ENCODE measurements around the gene NHEJ1. TPM values are rescaled to one million over a fixed set of nuclear protein-coding genes. Genes with fewer than 3 reads are reported as not detected.

Gene NHEJ1
- total RNA-seq, 1 experiment from 2014 or later, result 21.7 TPM

- no peak for DNase-seq
- no peaks in the 10 kb centered on the region for H3K9me3 ChIP-seq (replicated peaks)
- H3K4me3 ChIP-seq, result no peak overlapping the region
- H3K4me1 ChIP-seq, result no peaks in the 10 kb centered on the region
- no peak overlapping the region for H3K27ac ChIP-seq
- no peaks in the 10 kb centered on the region for H3K36me3 ChIP-seq
- H3K27me3 ChIP-seq, result 0 out of 2 replicates have a peak, but pooled peaks cover 6% of the 10 kb centered on the region
These were observed 122.7 kb downstream of the NHEJ1 start for GRCh38 chr2:219037783-219038499.

DNA sequence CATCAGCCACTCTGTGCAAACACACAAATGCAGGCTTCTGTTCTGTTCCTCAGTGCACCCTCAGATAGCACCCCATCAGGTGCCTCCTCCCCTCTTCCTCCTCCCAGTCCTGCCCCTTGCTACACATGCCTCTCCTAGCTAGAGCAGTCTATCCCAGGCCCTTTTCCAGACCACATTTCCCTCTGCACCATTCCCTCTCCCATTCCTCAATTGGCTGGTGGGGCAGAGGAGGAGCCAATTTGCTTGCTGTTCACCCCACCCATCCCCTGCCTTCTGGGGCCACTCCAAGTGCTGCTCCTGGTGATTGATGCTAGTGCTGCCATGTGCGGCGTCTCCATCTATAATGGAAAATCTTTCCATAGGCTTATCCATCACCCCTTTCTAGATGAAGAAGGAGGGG is 124.7 kb downstream of the NHEJ1 start:
- Histone ChIP-seq H3K36me3 (no peaks in the 10 kb centered on the region), H3K4me1 (no peaks in the 10 kb centered on the region), H3K9me3 (replicated peaks) (no peaks in the 10 kb centered on the region), H3K4me3 (no peak overlapping the region), H3K27ac (no peak overlapping the region), H3K27me3 (0 out of 2 replicates have a peak, but pooled peaks cover 3% of the 10 kb centered on the region)
- no peak for DNase-seq

- no peak for DNase-seq
- Histone ChIP-seq H3K27ac (no peak overlapping the region), H3K27me3 (peaks cover 7% of the 10 kb centered on the region), H3K4me1 (no peaks in the 10 kb centered on the region), H3K36me3 (no peaks in the 10 kb centered on the region), H3K9me3 (replicated peaks) (no peaks in the 10 kb centered on the region), H3K4me3 (no peak overlapping the region)
These were observed 125.8 kb downstream of the NHEJ1 start for GRCh38 chr2:219034823-219035222.

- no peak overlapping the region for H3K4me3 ChIP-seq
- DNase-seq, result no peak
- no peaks in the 10 kb centered on the region for H3K9me3 ChIP-seq (replicated peaks)
- H3K36me3 ChIP-seq, result no peaks in the 10 kb centered on the region
- H3K27me3 ChIP-seq, result peaks cover 7% of the 10 kb centered on the region
- no peak overlapping the region for H3K27ac ChIP-seq
- no peaks in the 10 kb centered on the region for H3K4me1 ChIP-seq
These were observed 128.4 kb downstream of the NHEJ1 start for GRCh38 chr2:219032051-219032745.

DNA sequence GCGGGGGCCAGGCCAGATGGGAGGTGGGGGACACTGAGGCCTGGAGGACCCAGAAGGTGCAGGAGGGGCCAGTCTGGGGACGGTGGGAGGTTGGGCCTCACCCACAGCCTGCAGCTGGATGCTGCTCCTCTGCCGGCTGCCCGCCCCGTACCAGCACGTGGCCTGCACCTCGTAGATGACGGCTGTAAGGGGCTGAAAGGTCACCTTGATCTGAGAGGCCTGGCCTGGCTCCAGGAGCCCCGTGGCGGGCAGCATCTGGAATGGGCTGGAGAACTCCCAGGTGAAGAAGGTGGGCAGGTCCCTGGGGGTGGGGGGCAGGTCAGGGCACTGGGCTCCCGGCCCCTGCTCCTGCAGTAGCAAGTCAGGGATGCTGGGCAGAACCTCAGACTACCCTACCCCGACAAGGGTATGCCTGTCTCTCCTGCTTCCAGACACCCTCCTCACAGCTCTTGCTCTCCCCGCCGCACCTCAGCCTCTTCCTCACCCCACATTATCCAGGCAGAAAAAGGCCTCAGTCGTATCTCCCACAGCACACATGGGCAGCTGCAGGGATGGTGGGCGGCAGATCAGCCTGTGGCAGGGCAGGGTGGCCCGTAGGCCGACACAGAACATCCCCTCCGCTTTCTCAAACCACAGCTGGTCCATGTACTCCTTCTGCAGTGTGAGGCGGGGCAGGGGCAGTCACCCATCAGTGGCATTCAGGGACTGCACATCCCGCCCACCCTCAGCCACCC is 129.4 kb downstream of the NHEJ1 start:
- H3K27me3 ChIP-seq, result peaks cover 10% of the 10 kb centered on the region

DNA sequence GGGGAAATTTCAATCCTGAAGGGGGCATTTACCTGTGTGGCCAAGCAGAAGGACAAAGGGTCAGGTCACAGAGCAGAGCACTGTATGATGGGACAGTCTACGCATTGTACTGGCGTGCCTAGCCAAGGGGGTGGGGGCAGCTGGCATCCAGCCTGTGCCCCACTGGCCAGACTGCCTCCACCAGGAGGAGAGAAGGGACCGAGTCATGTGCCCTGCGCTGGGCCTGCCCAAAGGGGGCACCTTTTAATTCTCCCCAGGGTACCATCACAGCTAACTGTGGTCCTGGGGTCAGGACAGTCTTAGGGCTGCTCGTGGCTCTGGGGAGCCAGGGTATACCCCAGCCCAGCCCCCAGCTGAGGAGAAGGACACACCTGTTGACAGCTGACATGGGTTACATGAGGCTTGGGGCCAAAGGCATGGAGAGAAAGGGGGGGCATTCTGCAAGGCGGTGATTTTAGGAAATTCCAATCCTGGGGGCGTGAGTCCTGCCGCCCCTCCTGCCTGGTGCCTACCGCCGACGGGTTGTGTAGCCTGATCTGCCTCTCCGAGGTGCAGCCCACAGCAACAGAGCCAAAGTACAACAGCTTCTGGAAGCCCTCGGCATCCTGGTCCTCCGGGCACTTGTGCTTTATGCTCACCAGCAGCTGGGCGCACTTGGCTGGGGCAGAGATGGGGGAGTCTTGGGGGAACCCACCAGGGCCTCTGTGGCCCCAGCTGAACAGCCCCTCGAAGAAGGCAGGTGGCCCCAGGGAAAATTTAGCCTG is 130.3 kb downstream of the NHEJ1 start:
- Histone ChIP-seq H3K27ac (no peak overlapping the region), H3K36me3 (no peaks in the 10 kb centered on the region), H3K4me3 (no peak overlapping the region), H3K27me3 (peaks cover 12% of the 10 kb centered on the region), H3K4me1 (no peaks in the 10 kb centered on the region), H3K9me3 (replicated peaks) (no peaks in the 10 kb centered on the region)
- DNase-seq, result no peak

More for the DNA sequence above, 129.4 kb downstream of the NHEJ1 start:
- Histone ChIP-seq H3K4me1 (no peaks in the 10 kb centered on the region), H3K4me3 (no peak overlapping the region), H3K27ac (no peak overlapping the region), H3K36me3 (no peaks in the 10 kb centered on the region), H3K9me3 (replicated peaks) (no peaks in the 10 kb centered on the region)
- DNase-seq, result no peak

- Histone ChIP-seq H3K4me1 (no peaks in the 10 kb centered on the region), H3K27ac (no peak overlapping the region), H3K4me3 (no peak overlapping the region), H3K27me3 (peaks cover 12% of the 10 kb centered on the region), H3K9me3 (replicated peaks) (no peaks in the 10 kb centered on the region), H3K36me3 (no peaks in the 10 kb centered on the region)
- DNase-seq, result peak; percentile 67 to 85
These were observed 130.8 kb downstream of the NHEJ1 start for GRCh38 chr2:219029829-219030165.

- no peak for DNase-seq
- peaks cover 12% of the 10 kb centered on the region for H3K27me3 ChIP-seq
- no peaks in the 10 kb centered on the region for H3K36me3 ChIP-seq
- no peak overlapping the region for H3K27ac ChIP-seq
- H3K9me3 ChIP-seq (replicated peaks), result no peaks in the 10 kb centered on the region
- H3K4me3 ChIP-seq, result no peak overlapping the region
- no peaks in the 10 kb centered on the region for H3K4me1 ChIP-seq
These were observed 131.4 kb downstream of the NHEJ1 start for GRCh38 chr2:219028996-219029828.

GRCh38 chr2:219028141-219028540 is 132.5 kb downstream of the NHEJ1 start:
- no peak for DNase-seq
- Histone ChIP-seq H3K4me3 (no peak overlapping the region), H3K27me3 (peaks cover 12% of the 10 kb centered on the region), H3K27ac (no peak overlapping the region), H3K4me1 (no peaks in the 10 kb centered on the region), H3K9me3 (replicated peaks) (no peaks in the 10 kb centered on the region), H3K36me3 (no peaks in the 10 kb centered on the region)

DNA sequence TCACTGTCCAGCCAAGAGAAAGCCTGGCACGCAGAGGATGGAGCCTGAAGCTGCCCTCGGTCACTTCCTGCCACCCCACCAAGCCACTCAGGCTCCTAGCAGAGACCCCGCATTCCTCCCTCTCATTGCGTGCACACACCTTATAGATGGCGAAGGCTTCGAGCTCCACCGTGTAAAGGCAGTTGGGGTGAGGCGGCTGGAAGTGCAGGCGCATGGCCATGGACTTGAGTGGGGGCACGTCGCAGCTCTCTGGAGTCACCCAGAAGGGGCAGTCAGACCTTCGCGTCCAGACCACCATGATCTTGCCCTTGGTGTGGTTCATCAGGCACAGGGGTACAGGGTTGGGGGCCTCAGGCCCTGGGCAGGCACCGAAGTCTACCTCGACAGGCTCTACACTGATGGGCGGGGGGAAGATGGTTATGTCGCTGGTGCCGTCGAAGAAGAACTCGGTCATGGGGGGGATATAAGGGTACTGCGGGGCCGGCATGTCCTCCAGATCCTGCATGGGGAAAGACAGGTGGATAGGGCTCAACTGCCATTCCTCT is 133.0 kb downstream of the NHEJ1 start:
- DNase-seq, result no peak

DNA sequence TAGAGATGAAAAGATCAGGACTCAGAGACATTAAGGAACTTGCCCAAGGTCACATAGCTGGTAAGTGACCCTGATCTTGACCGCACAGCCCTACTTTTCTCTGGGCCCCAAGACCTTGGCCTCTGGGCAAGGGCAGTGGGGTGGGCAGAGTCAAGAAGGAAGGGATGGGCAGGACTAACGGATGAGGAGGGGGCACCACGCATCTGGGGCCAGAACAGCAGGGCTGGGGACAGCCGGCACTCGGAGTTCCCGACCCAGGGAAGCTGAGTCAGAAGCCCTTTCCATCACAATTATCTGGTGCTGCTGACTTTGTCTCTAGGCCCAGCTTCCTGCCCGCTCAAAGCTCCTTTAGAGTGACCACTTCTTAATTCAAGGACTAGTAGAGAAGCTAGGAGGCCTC is 133.7 kb downstream of the NHEJ1 start:
- H3K4me1 ChIP-seq, result no peaks in the 10 kb centered on the region
- H3K27me3 ChIP-seq, result peaks cover 12% of the 10 kb centered on the region
- no peak for DNase-seq
- no peaks in the 10 kb centered on the region for H3K9me3 ChIP-seq (replicated peaks)
- no peak overlapping the region for H3K4me3 ChIP-seq
- no peak overlapping the region for H3K27ac ChIP-seq
- H3K36me3 ChIP-seq, result no peaks in the 10 kb centered on the region

More for the DNA sequence above, 133.0 kb downstream of the NHEJ1 start:
- no peak overlapping the region for H3K27ac ChIP-seq
- H3K4me1 ChIP-seq, result no peaks in the 10 kb centered on the region
- H3K9me3 ChIP-seq (replicated peaks), result no peaks in the 10 kb centered on the region
- H3K27me3 ChIP-seq, result peaks cover 12% of the 10 kb centered on the region
- H3K36me3 ChIP-seq, result no peaks in the 10 kb centered on the region
- no peak overlapping the region for H3K4me3 ChIP-seq

DNA sequence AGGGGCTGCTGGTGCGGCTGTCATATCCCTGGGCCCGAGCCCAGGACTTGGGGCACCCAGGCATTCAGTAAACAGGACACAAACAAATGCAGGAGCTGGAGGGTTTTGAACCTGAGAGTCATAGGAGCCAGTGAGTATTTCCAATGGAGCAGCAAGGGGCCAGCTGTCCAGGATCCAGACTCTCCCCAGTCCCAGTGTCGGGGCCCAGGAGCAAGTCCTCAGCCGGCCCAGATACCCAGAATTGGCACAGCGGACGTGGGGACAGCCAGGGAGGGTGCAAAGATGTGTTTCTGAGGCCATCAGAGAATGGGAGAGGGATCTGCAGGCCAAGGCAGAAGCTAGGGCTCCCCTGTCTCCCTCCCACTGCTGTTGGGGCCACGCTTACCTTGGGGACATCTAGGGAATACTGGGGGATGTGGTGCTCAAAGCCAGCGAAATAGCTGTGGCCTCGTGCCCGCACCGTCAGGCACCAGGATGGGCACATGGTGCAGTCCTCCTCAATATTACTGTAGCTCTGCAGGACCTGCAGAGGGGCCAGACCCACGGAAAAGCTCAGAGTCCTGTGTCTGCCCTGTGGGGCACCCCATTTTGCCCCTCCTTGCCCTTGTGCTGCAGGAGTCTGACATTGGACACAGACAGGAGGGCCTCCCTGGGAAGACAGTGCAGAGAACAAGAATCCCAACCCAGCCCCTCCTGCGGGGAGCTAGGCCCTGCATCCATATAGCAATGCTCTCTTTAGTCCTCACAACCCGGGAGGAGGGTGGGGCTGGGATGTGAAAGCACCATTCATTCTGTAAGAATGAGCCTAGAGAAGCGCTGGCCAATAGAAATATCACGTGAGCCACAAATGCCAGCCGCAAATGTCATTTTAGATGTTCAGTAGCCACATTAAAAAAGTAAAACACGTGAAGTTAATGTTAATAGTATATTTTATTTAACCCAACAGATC is 134.7 kb downstream of the NHEJ1 start:
- H3K4me3 ChIP-seq, result no peak overlapping the region
- H3K27me3 ChIP-seq, result peaks cover 9% of the 10 kb centered on the region
- DNase-seq, result no peak
- no peaks in the 10 kb centered on the region for H3K4me1 ChIP-seq
- H3K9me3 ChIP-seq (replicated peaks), result no peaks in the 10 kb centered on the region
- no peaks in the 10 kb centered on the region for H3K36me3 ChIP-seq
- H3K27ac ChIP-seq, result no peak overlapping the region
